Vagina (tissue), 2 donors: ENCODE results near the gene CSTF1.

Experiments used
- POLR2A ChIP-seq, 2 donors: fragments of 450-650 bp; IDR thresholded peaks; one replicate each; pipeline ENCODE4 v1.6.1; 2017; ENCODE audit warnings: antibody characterized with exemption in 2 of 2, mild to moderate bottlenecking in 2 of 2, moderate library complexity in 2 of 2
- POLR2AphosphoS5 ChIP-seq, 2 donors: sonication (generic); formaldehyde crosslinking; IDR thresholded peaks; one replicate each; pipeline ENCODE4 v1.9.0; 2017; ENCODE audit warnings: antibody characterized with exemption in 2 of 2, mild to moderate bottlenecking in 2 of 2, low read depth in 1 of 2; ENCODE audit not compliant: insufficient read depth in 1 of 2
- TF ChIP-seq, protein P1 (sequence below), 3 experiments: fragments of 450-650 bp in 2 of 3; fragments of 200-600 bp in 1 of 3; sonication (generic) in 1 of 3; IDR thresholded peaks; one replicate each; pipeline ENCODE4 v1.5.1; 2017 to 2019; ENCODE audit warnings: antibody characterized with exemption in 3 of 3, mild to moderate bottlenecking in 2 of 3, moderate library complexity in 2 of 3

DNA sequence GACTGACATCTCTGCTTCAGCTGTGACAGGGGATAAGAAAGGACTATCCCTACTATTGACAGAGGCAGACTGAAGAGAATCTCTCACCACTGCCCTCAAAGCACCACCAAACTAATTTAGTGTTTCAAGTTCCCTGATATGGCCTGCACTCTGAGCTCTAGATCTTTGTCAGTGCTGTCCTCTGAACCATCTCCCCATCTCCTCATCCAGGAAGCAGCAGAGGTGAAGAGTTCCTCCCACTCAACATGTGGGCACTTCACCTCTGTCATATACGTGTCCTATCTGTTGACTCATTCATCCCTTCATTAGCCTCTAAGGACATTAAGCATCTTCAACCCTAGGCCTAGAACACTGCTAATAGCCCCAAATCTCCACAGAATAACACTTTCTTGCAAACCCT, 19.6 kb upstream of the CSTF1 start:
- TF ChIP-seq, protein P1, sequence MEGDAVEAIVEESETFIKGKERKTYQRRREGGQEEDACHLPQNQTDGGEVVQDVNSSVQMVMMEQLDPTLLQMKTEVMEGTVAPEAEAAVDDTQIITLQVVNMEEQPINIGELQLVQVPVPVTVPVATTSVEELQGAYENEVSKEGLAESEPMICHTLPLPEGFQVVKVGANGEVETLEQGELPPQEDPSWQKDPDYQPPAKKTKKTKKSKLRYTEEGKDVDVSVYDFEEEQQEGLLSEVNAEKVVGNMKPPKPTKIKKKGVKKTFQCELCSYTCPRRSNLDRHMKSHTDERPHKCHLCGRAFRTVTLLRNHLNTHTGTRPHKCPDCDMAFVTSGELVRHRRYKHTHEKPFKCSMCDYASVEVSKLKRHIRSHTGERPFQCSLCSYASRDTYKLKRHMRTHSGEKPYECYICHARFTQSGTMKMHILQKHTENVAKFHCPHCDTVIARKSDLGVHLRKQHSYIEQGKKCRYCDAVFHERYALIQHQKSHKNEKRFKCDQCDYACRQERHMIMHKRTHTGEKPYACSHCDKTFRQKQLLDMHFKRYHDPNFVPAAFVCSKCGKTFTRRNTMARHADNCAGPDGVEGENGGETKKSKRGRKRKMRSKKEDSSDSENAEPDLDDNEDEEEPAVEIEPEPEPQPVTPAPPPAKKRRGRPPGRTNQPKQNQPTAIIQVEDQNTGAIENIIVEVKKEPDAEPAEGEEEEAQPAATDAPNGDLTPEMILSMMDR (IDR thresholded peaks at IDR 0.05) = no peak
- no peak for TF ChIP-seq POLR2AphosphoS5 (IDR thresholded peaks at IDR 0.05; ENCODE audit: insufficient read depth in 1 of 2, low read depth in 1 of 2)
- no peak for TF ChIP-seq POLR2A (IDR thresholded peaks at IDR 0.05)
